ENCODE results near the gene OR6C75.
"Not testable (repeated sequence)": the region's sequence is repeated elsewhere in the genome, so short reads cannot be mapped to it uniquely, and the experiment has no call there.

The OR6C75 gene

GRCh38 chr12:55407866-55408265, 45.1 kb downstream of the OR6C75 start:
- H3K4me1 Mint-ChIP-seq: no peaks in the 10 kb centered on the region
- no peaks in the 10 kb centered on the region for H3K36me3 Mint-ChIP-seq (ENCODE audit: low read depth)
- TF ChIP-seq CTCF (IDR thresholded peaks at IDR 0.05; ENCODE audit: unreplicated experiment in 3 of 3): no peak
- no peak overlapping the region for H3K4me3 Mint-ChIP-seq
- H3K27ac Mint-ChIP-seq: no peak overlapping the region
- peaks cover 7% of the 10 kb centered on the region for H3K9me3 Mint-ChIP-seq
- no peaks in the 10 kb centered on the region for H3K27me3 Mint-ChIP-seq (ENCODE audit: low read depth)

GRCh38 chr12:55409133-55409532, 46.4 kb downstream of the OR6C75 start:
- not testable (repeated sequence) for H3K4me3 Mint-ChIP-seq; H3K9me3 Mint-ChIP-seq; H3K4me1 Mint-ChIP-seq; H3K27me3 Mint-ChIP-seq (ENCODE audit: low read depth); H3K36me3 Mint-ChIP-seq (ENCODE audit: low read depth); H3K27ac Mint-ChIP-seq

GRCh38 chr12:55412138-55412537, 49.4 kb downstream of the OR6C75 start:
- not testable (repeated sequence) for H3K36me3 Mint-ChIP-seq (ENCODE audit: low read depth); H3K4me1 Mint-ChIP-seq; H3K4me3 Mint-ChIP-seq; H3K27ac Mint-ChIP-seq; H3K27me3 Mint-ChIP-seq (ENCODE audit: low read depth)
- H3K9me3 Mint-ChIP-seq: peaks cover 11% of the 10 kb centered on the region

GRCh38 chr12:55413498-55414388, 51.0 kb downstream of the OR6C75 start:
- H3K9me3 Mint-ChIP-seq; H3K36me3 Mint-ChIP-seq (ENCODE audit: low read depth); H3K27me3 Mint-ChIP-seq (ENCODE audit: low read depth); H3K27ac Mint-ChIP-seq; H3K4me1 Mint-ChIP-seq: not testable (repeated sequence)
- peak overlapping the region in 2 of 3 experiments; percentile 25 to 40 for H3K4me3 Mint-ChIP-seq

GRCh38 chr12:55414396-55414823, 51.6 kb downstream of the OR6C75 start:
- not testable (repeated sequence) for H3K36me3 Mint-ChIP-seq (ENCODE audit: low read depth); H3K27ac Mint-ChIP-seq; H3K27me3 Mint-ChIP-seq (ENCODE audit: low read depth); H3K4me1 Mint-ChIP-seq
- Mint-ChIP-seq H3K9me3 (peaks cover 12% of the 10 kb centered on the region), H3K4me3 (peak overlapping the region in 2 of 3 experiments; percentile 41 to 51)

- not testable (repeated sequence) for H3K4me1 Mint-ChIP-seq; H3K27ac Mint-ChIP-seq; H3K36me3 Mint-ChIP-seq (ENCODE audit: low read depth); H3K27me3 Mint-ChIP-seq (ENCODE audit: low read depth)
- Mint-ChIP-seq H3K9me3 (peaks cover 14% of the 10 kb centered on the region), H3K4me3 (peak overlapping the region; percentile 71 to 78 (median 77))
Observed at GRCh38 chr12:55414889-55415288, 52.1 kb downstream of the OR6C75 start.

- no peak overlapping the region for H3K4me3 Mint-ChIP-seq
- H3K27ac Mint-ChIP-seq: no peak overlapping the region
- H3K4me1 Mint-ChIP-seq: no peaks in the 10 kb centered on the region
- H3K36me3 Mint-ChIP-seq (ENCODE audit: low read depth): no peaks in the 10 kb centered on the region
- H3K9me3 Mint-ChIP-seq: peaks cover 14% of the 10 kb centered on the region
- no peaks in the 10 kb centered on the region for H3K27me3 Mint-ChIP-seq (ENCODE audit: low read depth)
- no peak for TF ChIP-seq CTCF (IDR thresholded peaks at IDR 0.05; ENCODE audit: unreplicated experiment in 3 of 3)
Observed at GRCh38 chr12:55416961-55417360, 54.2 kb downstream of the OR6C75 start.

Data from nephron (organoid).